PFSK-1 (cell line): ENCODE results near the gene TRAF3IP3.

Experiments used
- POLR2AphosphoS5 ChIP-seq: IDR thresholded peaks from 2 replicates; pipeline ENCODE4 v1.6.1; 2012; ENCODE audit warnings: low read depth, mild to moderate bottlenecking, control low read depth, low read length, moderate library complexity
- SIN3A ChIP-seq: IDR thresholded peaks from 2 replicates; pipeline ENCODE4 v1.6.1; 2012; ENCODE audit warnings: mild to moderate bottlenecking, low read length, moderate library complexity, borderline replicate concordance; ENCODE audit not compliant: insufficient read depth
- TAF1 ChIP-seq: IDR thresholded peaks from 2 replicates; pipeline ENCODE4 v1.6.1; 2012; ENCODE audit warnings: low read length, control low read depth, borderline replicate concordance; ENCODE audit not compliant: insufficient read depth
- TF ChIP-seq, protein P1 (sequence below), 2 experiments: IDR thresholded peaks; 2 replicates each; pipeline versions ENCODE4 v1.6.1 to v1.8.0; 2011 to 2012; ENCODE audit warnings: low read depth in 2 of 2, low read length in 2 of 2, control low read depth in 1 of 2, inconsistent platforms in 1 of 2, mild to moderate bottlenecking in 1 of 2, moderate library complexity in 1 of 2; ENCODE audit not compliant: insufficient read depth in 1 of 2

GRCh38 chr1:209727286-209727685 lies 28.6 kb upstream of the TRAF3IP3 start:
- TF ChIP-seq POLR2AphosphoS5 (no peak), TAF1 (no peak), SIN3A (no peak)
- TF ChIP-seq, protein P1, sequence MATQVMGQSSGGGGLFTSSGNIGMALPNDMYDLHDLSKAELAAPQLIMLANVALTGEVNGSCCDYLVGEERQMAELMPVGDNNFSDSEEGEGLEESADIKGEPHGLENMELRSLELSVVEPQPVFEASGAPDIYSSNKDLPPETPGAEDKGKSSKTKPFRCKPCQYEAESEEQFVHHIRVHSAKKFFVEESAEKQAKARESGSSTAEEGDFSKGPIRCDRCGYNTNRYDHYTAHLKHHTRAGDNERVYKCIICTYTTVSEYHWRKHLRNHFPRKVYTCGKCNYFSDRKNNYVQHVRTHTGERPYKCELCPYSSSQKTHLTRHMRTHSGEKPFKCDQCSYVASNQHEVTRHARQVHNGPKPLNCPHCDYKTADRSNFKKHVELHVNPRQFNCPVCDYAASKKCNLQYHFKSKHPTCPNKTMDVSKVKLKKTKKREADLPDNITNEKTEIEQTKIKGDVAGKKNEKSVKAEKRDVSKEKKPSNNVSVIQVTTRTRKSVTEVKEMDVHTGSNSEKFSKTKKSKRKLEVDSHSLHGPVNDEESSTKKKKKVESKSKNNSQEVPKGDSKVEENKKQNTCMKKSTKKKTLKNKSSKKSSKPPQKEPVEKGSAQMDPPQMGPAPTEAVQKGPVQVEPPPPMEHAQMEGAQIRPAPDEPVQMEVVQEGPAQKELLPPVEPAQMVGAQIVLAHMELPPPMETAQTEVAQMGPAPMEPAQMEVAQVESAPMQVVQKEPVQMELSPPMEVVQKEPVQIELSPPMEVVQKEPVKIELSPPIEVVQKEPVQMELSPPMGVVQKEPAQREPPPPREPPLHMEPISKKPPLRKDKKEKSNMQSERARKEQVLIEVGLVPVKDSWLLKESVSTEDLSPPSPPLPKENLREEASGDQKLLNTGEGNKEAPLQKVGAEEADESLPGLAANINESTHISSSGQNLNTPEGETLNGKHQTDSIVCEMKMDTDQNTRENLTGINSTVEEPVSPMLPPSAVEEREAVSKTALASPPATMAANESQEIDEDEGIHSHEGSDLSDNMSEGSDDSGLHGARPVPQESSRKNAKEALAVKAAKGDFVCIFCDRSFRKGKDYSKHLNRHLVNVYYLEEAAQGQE (IDR thresholded peaks at IDR 0.05; ENCODE audit: insufficient read depth in 1 of 2, low read depth in 2 of 2, low read length in 2 of 2) = no peak
